Bladder microvascular endothelial cell (primary cell): ENCODE measurements around the gene NSF. TPM values are rescaled to one million over a fixed set of nuclear protein-coding genes. Genes with fewer than 3 reads are reported as not detected.

Experiments
- total RNA-seq: library from RNA; depleted of rRNA; stranded (reverse); fragments of >200 nt; gene quantifications from 2 replicates; pipeline ENCODE4 v1.2.3, GENCODE V29; 2014

The NSF gene
- total RNA-seq: 33.2 and 50.2 TPM in 2 replicates

DNA sequence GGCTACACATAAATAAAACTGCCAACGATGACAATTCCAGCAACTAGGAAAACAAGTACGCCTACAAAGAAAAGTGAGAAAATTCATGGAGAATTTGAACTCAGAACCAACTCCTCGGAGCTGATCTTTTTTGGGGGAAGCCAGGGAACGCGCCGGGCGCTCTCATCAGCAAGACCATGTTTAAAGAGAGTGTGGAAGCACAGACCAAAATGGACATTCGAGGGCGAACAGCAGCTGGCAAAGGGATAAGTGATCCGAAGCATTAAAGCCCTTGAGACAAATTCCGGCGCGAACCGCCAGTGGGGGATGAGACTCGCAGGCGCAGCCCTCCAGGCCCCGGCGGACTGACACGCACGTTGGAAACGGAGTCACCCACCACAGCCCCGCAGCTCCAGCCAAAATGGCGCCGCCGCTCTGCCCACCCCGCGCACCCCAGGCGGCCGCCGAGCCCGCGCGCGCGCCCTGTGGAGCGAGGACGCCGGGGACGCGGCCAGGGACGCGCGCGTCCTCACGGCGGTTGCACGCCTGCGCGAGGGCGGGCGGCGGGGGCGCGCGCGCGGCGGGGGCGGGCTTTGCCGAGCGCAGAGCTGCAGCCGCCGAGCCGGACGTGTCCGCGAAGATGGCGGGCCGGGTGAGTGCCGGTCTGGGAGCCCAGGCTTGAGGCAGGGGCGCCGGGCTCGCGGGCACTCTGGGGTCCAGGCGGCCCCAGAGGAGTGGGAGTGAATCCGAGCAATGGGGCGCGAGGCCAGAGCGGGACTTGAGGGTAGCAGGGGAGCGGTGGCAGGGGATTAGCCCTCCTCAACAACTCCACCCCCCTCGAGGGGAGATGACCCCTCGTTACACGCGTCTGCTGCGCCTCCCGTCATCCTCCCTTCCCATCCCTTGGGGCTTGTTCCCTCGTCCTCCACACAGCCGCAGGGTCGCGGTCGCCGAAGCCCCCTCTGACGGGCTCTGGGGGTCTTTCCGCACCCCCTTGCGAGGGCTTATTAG, at the start of gene NSF:
Gene NSF (plus strand): TSS at position 513 of the 990 bp plus-strand sequence. CDS start 107 bp downstream, at position 620.

DNA sequence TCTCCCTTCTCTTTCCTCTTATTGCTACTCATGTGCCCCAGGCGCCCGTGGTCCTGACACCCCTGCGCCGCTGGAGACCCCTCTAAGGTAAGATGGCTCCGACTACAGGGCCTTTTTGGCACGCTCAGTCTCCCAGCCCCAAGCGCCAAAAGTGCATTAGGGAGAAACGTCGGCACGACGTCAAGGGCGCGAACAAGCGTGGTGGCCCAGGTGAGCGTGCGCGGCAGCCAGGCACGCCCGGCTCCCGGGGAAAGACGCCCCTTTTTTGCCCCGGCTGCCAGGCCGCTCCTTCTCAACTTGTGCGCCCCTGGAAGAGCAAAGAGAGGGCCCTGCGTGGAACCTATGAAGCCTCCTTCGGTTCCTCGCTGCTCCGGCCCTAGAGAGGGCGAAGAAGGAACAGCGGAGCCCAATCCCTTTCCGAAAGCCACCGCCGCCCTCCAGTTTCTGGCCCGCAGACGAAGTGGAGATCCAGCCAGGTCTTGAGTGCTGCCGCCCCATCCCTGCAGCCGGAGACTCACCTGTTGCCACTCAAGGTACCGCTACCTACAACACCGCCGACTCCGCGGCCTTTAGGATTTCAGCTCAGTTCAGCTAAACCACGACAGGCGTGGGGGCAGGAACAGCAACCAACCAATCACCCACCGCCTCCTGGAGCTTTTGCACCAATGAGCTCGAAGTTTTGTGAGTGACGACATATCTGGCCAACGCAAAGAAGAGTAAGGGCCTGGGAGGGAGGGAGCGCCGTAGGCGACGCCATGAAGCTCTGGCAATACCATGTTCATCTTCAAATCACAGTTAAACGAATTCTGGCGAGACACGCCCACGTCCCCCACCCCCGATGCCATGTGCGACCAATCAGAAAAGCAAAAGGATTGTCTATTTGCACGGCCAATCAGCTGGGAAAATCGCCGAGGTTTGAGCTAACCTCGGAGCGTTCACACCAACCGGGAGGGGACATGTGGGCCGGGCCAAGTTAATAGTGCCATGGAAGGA, 11.1 kb upstream of the NSF start, which contains the start of gene ARL17A:
Gene ARL17A (minus strand): TSS at position 609 of the 993 bp plus-strand sequence. CDS start 3,369 bp downstream, outside the sequence.

Other genes starting within 250 kb of the NSF start
- gene ARL17B, start 228.9 kb upstream of the NSF start, total RNA-seq: 1.1 and 6.2 TPM in 2 replicates
- gene LRRC37A2, start 78.2 kb upstream of the NSF start, total RNA-seq: 1.9 and 4.8 TPM in 2 replicates
- gene ARL17A, start 11.0 kb upstream of the NSF start, total RNA-seq: 1.9 and 7.2 TPM in 2 replicates
- gene WNT3, start 228.0 kb downstream of the NSF start, total RNA-seq: 0.97 and 1.1 TPM in 2 replicates